Activated effector memory CD4-positive, alpha-beta T cell treated with anti-CD3 and anti-CD28 coated beads, Interleukin-2, amount 50 U/mL, for 16 hours (primary cell): ENCODE data around the gene DACH2.
"Not testable (repeated sequence)": the region's sequence is repeated elsewhere in the genome, so short reads cannot be mapped to it uniquely, and the experiment has no call there.

Experiments
- DNase-seq: peaks from one replicate; pipeline ENCODE4 v3.0.0-alpha.2; 2020

Gene DACH2

DNA sequence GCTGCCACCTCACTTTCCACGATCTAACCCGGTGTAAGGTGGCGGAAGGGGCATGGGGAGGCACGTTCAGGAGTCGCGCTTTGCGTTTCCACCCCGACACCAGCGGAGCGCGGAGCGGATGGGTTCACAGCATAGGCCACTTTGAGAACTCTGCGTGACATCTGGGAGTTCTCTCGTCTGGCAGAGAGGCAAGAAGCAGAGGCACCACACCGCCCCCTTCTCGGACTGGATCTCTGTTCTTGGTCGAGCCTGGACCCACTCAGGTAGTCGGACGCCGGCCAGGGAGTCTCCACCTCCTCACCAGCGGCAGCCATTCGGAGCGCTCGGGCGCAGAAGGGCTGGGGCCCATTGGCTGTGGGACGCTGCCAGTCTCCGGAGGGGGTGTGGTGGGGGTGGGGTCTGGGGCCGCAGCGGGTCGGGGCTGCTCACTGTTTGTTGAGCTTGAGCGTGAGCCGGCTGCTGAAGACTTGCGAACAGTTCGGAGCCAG, at the start of gene DACH2:
TSS of gene DACH2 (plus strand) at position 428 of the 488 bp plus-strand sequence.
- peak; percentile 74 for DNase-seq

DNA sequence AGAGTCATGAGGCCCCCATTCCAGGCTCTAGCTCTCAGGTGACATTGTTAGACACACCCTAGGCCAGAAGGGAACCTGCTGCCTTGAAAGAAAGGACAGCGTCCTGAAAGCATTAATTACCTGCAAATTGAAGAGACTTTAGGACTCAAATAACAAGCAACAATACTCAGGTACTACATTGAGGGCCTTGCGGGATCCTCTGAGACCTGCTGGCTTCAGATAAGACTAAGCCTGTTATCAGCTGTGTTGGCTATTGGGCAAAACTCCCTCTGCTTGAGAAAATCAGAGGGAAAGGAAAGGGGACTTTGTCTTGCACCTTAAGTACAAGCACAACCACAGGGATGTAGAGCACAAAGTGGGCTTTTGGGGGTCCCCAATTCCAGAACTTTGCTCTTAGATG, 45.9 kb upstream of the DACH2 start:
- DNase-seq, result no peak

DNA sequence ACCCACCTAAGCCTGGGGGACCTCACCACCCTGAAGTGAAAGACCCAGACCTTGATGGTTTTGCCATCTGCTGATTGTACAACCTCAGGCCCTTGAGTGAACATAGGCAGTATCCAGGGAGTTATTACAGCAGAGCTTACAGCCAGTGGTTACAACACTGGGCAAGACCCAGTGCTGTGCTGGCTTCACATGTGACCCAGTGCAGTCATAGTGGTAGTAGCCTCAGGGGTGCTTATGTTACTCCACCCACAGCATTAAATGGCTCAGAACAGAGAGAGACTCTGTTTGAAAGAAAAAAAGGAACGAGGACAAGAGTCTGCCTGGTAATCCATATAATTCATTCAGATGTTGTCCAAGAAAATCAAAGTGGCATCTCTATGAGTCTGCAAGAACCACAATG, 45.2 kb upstream of the DACH2 start:
- DNase-seq, result no peak

DNA sequence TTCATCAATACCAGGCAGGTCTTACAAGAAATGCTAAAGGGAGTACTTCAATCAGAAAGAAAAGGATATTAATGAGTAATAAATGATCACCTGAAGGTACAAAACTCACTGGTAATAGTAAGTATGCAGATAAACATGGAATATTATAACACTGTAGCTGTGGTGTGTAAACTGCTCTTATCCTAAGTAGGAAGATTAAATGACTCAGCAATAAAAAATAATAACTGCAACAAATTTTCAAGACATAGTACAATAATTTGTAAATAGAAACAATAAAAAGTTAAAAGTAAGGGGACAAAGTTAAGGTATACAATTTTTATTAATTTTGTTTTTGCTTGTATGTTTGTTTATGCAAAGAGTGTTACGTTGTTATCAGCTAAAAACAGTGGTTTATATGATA, 43.7 kb upstream of the DACH2 start:
- no peak for DNase-seq

DNA sequence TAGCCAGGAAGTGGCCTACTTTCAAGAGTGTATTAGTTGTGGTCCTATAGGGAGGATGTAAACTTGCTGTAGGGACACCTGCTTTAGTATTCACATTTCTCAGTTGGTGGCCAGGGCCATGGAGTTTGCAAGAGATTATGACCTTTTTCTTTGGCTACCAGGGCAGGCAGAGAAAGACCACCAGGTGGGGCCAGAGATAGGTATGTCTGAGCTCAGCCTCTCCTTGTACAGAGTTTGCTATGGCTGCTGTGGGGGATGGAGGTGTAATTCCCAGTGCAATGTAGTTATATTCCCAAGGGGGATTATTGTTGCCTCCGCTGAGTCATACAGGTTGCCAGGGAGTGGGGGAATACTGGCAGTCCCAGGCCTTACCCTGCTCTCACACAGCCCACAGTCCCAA, 26.3 kb upstream of the DACH2 start:
- no peak for DNase-seq

DNA sequence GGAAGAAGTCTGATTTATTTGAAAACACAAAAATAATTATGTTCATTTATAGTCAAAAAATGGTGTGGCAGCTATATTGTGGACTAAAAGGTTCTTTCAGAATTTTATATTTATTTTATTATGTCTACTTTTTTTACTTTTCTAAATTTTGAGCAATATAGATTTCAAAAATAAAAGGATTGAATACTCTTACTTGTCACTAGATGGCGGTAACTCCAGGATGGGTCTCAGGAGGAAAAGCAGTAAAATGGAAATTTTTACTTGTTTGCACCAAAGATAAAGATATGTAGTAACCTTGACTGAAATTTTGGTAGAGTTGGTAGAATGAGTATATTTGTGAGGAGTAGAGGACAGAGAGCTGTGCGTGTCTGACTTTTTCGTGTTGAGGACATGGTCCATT, 14.5 kb upstream of the DACH2 start:
- no peak for DNase-seq

DNA sequence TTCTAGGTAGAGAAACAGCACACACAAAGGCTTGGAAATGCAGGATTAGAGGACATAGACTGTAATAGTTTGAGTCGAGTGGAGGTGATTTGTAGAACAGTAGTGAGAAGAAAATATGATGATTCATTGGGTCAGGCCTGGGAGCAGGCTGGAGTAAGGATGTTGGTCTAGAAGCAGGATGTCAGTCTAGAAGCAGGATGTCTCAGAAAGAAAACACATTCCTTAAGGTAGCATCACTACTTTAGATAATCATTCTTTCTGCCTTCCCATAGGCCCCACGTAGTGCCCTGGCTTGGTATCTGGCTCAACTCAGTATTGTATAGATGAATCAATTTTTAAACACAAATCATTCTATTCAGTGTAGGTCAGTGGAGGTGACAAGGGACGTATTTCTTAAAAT, 11.2 kb upstream of the DACH2 start:
- DNase-seq, result no peak

DNA sequence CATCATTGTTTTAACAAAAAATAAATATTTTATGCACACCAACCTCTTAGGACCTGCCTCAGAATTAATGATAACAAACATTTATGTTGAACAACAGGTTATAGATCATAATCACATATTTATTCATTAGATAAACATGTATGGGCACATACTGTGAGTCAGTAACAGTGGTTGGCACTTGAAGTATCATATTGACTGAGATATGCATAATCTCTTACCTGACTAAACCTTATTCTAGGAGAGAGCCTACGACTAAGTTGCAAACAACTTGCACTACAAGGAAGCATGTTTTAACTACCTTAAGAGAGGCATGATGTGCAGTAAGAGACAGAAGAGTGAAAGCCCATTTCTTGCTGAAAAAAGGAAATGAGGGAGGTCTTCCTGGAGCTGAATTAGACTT, 6.5 kb upstream of the DACH2 start:
- DNase-seq, result no peak

DNA sequence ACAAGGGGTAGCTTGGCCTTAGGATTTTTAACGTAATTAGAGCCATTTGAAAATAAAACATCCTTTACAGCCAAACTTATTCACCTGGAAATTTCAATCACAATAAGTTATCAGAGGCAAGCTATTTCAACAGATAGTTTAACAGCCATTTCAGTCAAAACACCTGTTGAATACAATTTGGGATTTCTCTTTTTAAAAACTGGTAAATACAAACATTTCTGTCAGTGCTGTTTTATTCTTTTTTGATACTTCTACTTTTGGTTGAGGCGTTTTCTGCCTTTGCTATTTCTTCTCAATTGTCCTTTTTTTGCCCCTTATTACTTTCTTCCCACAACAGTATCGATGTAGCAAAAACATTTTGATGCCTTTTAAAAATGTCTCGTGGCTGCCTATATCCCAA, 2.1 kb upstream of the DACH2 start:
- DNase-seq, result no peak

DNA sequence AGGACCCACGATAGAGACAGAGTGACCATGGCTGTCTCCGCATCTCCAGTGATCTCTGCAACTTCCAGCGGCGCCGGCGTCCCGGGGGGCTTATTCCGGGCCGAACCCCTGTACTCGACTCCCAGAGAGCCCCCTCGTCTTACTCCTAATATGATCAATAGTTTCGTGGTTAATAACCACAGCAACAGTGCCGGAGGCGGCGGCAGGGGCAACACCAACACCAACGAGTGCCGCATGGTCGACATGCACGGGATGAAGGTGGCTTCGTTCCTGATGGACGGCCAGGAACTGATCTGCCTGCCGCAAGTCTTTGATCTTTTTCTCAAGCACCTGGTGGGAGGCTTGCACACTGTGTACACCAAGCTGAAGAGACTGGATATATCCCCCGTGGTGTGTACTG, 343 bp downstream of the DACH2 start:
- DNase-seq, result no peak

DNA sequence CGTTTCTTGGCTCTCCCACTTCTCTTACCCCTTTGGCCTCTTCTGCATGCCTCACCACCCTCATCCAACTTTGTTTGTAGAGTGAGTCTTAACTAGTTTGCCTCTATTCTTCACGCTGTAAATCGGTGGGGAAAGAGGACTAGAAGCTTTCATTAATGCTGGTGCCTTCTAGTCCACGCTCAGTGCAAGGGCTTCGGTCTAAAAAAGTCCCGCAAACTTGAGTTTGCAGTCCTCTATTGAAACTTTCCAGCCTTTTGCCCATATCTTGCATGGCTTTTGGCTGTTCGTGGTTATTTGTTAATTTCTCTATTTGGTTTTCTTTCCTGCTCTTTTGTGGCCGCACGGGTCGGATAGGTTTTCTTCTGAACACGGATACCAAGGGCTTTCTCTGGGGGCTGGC, 868 bp downstream of the DACH2 start:
- DNase-seq, result no peak

DNA sequence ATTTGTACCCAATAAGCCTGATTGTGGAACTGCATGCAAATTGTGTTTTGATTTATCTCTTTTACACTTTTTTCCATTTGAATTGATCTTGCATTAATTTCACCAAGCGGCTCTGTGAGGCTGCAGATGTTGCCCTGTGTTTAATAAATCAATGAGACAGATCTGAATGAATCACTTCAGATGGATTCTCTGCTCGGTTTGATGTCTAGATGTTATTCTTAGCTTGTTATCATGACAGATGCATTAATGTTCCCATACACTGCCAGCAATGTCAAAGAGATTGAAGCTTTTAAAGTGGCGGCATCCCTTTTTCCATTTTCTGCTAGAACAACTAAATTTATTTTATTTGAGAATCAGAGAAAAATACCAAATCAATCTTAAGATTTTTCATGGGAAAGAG, 6.3 kb downstream of the DACH2 start:
- DNase-seq, result no peak

DNA sequence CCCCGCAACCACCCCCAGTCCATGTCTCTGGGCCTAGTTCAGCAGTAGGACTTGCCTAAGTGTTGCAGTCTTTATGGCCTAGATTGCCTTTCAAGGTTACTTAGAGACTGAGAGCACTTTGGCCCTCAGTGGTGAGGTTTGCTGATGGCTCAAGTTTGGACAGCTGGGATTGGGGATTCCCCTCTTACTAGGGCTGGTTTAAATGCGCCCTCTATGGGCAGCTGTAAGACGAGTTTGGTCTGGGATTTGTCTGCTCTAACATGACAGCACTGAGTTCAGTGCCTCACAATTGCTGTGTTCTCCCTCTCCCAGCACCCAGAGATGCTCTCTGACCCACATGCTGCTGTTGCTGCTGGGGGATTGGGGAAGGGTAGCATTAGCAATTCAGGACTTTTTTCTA, 23.1 kb downstream of the DACH2 start:
- DNase-seq, result no peak

DNA sequence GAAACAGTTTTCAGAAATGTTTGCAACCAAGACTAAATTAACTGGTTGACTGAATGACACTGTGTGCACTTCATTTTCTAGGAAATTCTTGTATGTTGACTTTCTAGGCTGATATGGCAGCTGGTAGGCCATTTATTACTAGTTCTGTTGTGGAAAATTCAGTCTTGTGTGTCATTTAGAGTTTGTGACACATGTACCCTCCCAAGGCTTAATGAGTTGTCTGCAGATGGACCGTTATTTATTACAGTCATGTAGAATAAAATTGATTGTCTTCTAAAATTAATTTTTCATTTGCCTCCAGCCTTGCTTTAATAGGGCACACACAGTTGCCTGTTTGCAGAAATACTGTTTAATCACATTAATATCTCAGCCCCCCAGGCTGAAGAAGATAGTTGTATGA, 30.7 kb downstream of the DACH2 start:
- no peak for DNase-seq

DNA sequence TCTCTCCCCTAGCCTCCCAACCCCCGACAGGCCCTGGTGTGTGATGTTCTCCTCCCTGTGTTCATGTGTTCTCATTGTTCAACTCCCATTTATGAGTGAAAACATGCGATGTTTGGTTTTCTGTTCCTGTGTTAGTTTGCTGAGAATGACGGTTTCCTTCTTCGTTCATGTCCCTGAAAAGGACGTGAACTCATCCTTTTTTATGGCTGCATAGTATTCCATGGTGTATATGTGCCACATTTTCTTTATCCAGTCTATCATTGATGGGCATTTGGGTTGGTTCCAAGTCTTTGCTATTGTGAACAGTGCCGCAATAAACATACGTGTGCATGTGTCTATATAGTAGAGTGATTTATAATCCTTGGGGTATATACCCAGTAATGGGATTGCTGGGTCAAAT, 33.1 kb downstream of the DACH2 start:
- DNase-seq, result not testable (repeated sequence)

DNA sequence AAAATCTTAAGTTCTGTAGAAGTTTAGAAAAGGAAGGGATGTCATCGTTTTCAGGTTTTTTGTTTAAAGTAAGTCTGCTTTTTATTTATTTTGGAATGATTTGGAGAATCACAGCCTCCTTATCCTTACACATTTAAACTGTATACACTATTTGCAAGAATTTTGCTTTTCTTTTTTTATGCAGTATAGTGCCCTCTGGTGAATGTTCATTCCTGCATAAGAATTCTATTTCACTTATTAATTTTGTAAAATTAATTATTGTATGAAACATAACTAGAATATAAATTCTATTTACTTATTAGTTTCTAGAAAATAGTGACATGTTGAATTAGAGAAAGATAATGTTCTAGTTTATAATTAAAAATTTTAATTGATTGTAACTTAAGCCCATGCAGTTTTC, 44.6 kb downstream of the DACH2 start:
- DNase-seq, result no peak

DNA sequence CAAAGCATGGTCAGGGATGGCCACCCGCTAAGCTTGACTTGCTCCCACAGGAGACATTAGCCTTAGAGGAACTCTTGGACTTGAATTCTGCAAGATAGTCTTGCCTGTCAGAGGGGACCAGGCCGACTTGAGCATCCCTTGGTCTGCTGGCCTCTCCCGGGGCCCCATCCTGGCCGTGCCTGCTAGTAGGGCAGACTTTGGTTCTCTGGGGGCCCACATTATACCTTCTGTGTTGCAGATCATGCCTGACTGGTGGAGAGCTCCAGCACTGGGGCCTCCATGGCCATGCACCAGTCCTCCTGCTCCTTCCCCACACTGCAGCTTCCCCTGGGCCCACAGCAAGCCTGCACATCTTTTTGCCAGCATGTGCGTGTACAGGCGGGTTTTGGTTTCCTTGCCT, 46.5 kb downstream of the DACH2 start:
- no peak for DNase-seq

DNA sequence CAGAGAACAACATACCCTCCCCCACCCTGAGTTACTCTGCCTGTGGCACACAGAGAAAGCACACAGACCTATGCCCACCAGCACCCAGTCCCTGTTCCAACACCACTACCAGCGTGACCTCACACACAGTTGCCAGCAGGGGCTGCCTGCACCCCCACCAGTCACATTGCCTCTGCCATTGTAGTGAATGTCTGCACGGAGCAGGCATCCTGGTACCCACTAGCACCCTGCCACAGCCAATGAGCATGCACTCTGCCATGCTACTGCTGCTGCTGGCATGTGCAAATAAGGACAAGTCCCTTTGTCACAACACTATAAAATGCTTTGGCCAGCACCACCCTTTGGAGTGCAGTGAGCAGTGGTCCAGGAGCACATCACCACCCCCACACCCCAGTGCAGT, 47.1 kb downstream of the DACH2 start:
- no peak for DNase-seq

DNA sequence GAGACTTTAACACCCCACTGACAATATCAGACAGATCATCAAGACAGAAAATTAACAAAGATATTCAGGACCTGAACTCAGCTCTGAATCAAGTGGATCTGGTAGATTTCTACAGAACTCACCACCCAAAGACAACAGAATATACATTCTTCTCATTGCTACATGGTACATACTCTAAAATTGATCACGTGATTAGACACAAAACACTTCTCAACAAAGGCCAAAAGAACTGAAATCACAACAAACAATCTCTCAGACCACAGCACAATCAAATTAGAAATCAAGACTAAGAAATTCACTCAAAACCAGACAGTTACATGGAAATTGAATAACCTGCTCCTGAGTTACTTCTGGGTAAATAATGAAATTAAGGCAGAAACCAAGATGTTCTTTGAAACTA, 49.6 kb downstream of the DACH2 start:
- no peak for DNase-seq

DNA sequence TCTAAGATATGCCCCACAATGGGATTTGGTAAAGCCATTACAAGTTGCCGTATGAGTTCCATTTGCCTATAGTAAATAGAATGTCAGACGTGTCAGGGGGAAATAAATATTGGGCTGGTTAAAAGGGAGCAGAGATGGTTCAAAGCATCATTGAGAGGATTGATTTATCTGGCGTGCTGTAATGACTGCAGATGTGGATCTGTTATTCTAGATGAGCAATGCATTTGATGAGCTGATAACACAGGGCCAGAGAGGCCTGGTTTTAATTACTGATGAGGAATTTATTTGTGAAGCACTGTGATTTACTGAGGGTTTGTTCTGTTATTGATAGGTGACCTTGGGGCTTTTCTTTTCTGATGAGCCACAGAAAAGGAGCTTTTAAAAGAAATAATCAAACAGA, 62.5 kb downstream of the DACH2 start:
- DNase-seq, result no peak

DNA sequence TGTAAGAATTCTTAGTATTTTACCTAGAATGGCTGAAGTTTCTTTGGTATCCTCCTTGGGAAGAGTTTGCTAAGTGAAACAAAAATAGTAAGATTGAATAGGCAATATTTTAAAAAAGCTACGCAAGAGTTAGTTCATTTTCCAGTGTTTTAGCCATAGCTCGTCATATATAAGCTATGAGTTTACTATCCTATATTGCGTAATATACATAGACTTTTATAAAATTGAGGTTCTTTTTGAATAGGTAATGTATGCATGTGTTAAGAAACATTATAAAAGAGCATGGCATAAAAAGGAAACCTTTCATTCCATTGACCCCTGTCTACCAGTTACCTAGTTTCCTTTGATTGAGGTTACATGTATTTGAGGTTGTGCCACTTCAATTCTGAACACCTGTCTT, 67.0 kb downstream of the DACH2 start:
- no peak for DNase-seq

DNA sequence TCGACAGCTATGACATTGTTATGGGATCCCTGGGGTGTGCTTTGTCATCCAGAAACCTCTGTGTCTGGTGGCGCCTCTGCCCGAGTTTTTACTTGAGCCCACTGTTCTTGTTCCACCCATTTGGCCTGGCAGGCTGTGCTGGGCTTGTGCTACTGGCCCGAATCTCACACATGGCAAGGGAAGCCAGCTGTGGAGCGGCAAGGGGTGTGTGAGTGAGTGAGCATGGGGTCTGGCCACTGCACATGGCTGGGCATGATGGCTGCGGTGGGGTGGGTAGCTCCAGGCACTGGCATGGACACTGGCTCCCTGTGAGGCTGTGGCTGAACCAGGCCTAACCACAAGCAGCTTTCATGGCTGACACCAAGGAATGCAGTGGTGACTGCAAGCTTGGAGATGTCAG, 89.2 kb downstream of the DACH2 start:
- no peak for DNase-seq

DNA sequence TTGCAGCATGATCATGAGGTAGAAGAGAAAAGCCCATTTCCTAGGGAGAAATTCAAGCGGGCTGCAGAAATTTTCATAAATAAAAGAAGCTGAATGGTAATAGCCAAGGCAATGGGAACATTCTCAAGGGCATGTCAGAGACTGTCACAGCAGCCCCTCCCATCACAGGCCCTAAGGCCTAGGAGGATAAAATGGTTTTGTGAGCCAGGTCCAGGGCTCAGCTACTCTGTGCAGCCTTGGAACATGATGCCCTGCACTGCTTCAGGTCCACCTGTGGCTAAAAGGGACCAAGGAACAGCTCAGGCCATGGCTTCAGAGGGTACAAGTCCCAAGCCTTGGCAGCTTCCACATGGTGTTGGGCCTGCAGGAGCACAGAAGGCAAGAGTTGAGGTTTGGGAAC, 93.3 kb downstream of the DACH2 start:
- no peak for DNase-seq

DNA sequence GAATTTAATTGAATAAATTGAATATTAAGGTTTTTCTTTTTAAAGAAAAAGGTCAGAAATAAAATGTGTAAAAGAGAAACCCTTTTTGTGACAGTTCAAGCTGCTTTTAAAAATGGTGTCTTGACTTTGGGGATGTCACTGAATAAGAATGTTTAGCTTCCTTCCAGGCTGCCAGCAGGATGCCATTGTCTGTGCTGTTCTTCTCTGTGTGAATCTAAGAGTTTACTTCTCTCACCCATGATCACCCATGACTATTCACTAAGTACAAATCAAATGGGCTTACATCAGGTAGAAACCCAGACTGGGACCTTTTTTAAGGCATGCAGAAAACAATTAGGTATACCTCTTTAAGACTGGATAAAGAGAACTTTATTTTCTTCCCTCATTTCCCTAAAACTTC, 115.3 kb downstream of the DACH2 start:
- DNase-seq, result no peak

DNA sequence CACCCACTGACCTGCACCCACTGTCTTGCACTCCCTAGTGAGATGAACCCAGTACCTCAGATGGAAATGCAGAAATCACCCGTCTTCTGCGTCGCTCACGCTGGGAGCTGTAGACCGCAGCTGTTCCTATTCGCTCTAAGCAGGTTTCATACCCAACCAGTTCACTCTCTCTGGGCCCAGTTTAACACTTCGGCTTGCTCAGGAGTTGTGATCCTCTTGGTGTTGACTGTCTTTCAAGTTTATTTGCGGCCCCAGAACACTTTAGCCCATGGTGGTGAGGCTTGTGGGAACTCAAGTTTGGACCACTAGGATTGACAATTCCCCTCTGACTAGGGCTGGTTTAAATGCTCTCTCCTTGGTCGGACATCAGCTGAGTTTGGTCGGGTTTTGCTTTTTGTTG, 147.0 kb downstream of the DACH2 start:
- no peak for DNase-seq

DNA sequence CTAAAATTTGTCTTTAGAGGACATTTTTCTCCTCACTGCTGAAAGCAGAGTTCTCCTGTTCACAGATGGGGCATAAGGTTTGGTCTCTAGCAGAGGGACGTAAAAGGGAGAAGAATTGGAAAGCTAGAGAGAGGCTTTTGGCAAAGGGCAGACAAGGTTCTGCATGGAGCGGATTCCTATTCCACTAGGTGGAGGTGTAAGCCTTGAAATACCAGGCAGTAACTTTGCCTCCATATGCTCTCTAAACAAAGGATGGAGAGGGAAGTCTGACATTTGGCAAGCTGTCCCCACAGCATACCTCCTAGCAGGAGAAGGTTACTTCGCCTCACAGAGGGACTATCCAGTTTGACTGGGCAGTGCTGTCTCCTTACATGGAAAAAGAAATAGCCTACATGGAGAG, 174.7 kb downstream of the DACH2 start:
- no peak for DNase-seq
